Endothelial cell of umbilical vein (primary cell): ENCODE measurements around the gene BCAR1. TPM values are rescaled to one million over a fixed set of nuclear protein-coding genes. Genes with fewer than 3 reads are reported as not detected.

Source experiments
- BruUV-seq: library from RNA; stranded (reverse); fragments of 400-500 nt; replicated peaks from 2 replicates; lab custom pipeline; 2021; lab: Mats Ljungman, UMichigan
- CTCF ChIA-PET: fragments of 300-600, 350-600 bp; sonication (Branson Sonifier 250); formaldehyde crosslinking; loops from one replicate; lab custom pipeline; 2021; ENCODE audit warnings: antibody characterized with exemption, inconsistent platforms; lab: Charles Lee
- POLR2A ChIA-PET: fragments of 300-600, 350-600 bp; sonication (Branson Sonifier 250); formaldehyde crosslinking; loops from one replicate; lab custom pipeline; 2021; ENCODE audit warnings: antibody characterized with exemption, inconsistent platforms; lab: Charles Lee
- DNase-seq: peaks from one replicate; pipeline ENCODE4 v3.0.0-alpha.2; 2011; ENCODE audit warnings: low read depth, low spot score
- FAIRE-seq: peaks from 2 replicates; lab custom pipeline; 2011; peaks lifted over from hg19 to GRCh38; lab: Jason Lieb, UNC
- H2AFZ ChIP-seq: 2 replicates; pipeline ENCODE4 v1.6.0; 2012; ENCODE audit warnings: low read depth, low read length, control low read depth, inconsistent platforms
- H3K27ac ChIP-seq: 2 replicates; pipeline ENCODE4 v1.5.1; 2011; ENCODE audit warnings: low read depth, mild to moderate bottlenecking, control low read depth, low read length, moderate library complexity; ENCODE audit not compliant: insufficient read depth
- H3K27me3 ChIP-seq, 2 experiments: 2 replicates each; pipeline versions ENCODE4 v1.6.0 to v1.6.1; 2011; ENCODE audit warnings: low read length in 2 of 2, mixed read lengths in 1 of 2; ENCODE audit not compliant: control insufficient read depth in 2 of 2, insufficient read depth in 2 of 2
- H3K36me3 ChIP-seq, 2 experiments: 2 replicates in 1 of 2; 3 replicates in 1 of 2; pipeline ENCODE4 v1.5.1; 2011; ENCODE audit warnings: low read length in 2 of 2, mild to moderate bottlenecking in 1 of 2, moderate library complexity in 1 of 2; ENCODE audit not compliant: control insufficient read depth in 2 of 2, insufficient read depth in 2 of 2; ENCODE audit errors: extremely low read depth in 1 of 2
- H3K4me1 ChIP-seq: 3 replicates; pipeline ENCODE4 v1.5.1; 2011; ENCODE audit warnings: mild to moderate bottlenecking, low read length; ENCODE audit not compliant: control insufficient read depth, insufficient read depth; ENCODE audit errors: extremely low read depth
- H3K4me2 ChIP-seq: 2 replicates; pipeline ENCODE4 v1.6.1; 2011; ENCODE audit warnings: low read length, control low read depth, mixed read lengths; ENCODE audit not compliant: insufficient read depth
- H3K4me3 ChIP-seq, 3 experiments: fragments of 200-600 bp in 1 of 3; sonication (generic), shearing (Covaris generic) in 1 of 3; replicated peaks in 1 of 3; 2 replicates each; pipeline ENCODE4 v1.5.1; 2011 to 2016; ENCODE audit warnings: control low read depth in 3 of 3, low read length in 3 of 3, mild to moderate bottlenecking in 2 of 3, inconsistent platforms in 1 of 3, low read depth in 1 of 3, moderate library complexity in 1 of 3; ENCODE audit not compliant: insufficient read depth in 1 of 3
- H3K79me2 ChIP-seq: 2 replicates; pipeline ENCODE4 v1.6.0; 2012; ENCODE audit warnings: low read length, inconsistent platforms; ENCODE audit not compliant: control insufficient read depth, insufficient read depth
- H3K9ac ChIP-seq: replicated peaks from 2 replicates; pipeline ENCODE3; 2011; ENCODE audit warnings: low read length, control low read depth; ENCODE audit not compliant: insufficient read depth; ENCODE audit errors: extremely low read depth
- H3K9me1 ChIP-seq: replicated peaks from 3 replicates; pipeline ENCODE4 v1.6.0; 2011; ENCODE audit warnings: mild to moderate bottlenecking, low read length; ENCODE audit not compliant: control insufficient read depth, insufficient read depth; ENCODE audit errors: extremely low read depth
- H3K9me3 ChIP-seq: replicated peaks from 2 replicates; pipeline ENCODE4 v1.5.1; 2012; ENCODE audit warnings: low read length, inconsistent platforms; ENCODE audit not compliant: control insufficient read depth, insufficient read depth
- H4K20me1 ChIP-seq: replicated peaks from 2 replicates; pipeline ENCODE3; 2011; ENCODE audit warnings: mild to moderate bottlenecking, low read length; ENCODE audit not compliant: control insufficient read depth, insufficient read depth; ENCODE audit errors: extremely low read depth
- JUN ChIP-seq: IDR thresholded peaks from 2 replicates; pipeline ENCODE4 v1.6.1; 2011; ENCODE audit warnings: borderline replicate concordance, low read depth; ENCODE audit not compliant: insufficient read length, insufficient read depth
- POLR2AphosphoS5 ChIP-seq: IDR thresholded peaks from 2 replicates; pipeline ENCODE4 v1.6.1; 2012; ENCODE audit warnings: low read depth, mild to moderate bottlenecking, control low read depth, low read length, moderate library complexity; ENCODE audit not compliant: insufficient read depth
- dilution Hi-C: fragments of 300-500 bp; cut with MboI; formaldehyde crosslinking; loops from one replicate; pipeline ENCODE4 v1.15.0; 2019; ENCODE audit warnings: low sequenced_read_pairs; ENCODE audit not compliant: extremely low pct_ligation_motif_present
- intact Hi-C: fragments of 100-400 bp; cut with micrococcal nuclease; formaldehyde crosslinking; loops from one replicate; pipeline ENCODE4 v1.10.0; 2022
- polyA plus RNA-seq, 4 experiments: library from polyadenylated mRNA; depleted of rRNA in 3 of 4; stranded (reverse) in 3 of 4; unstranded in 1 of 4; fragments of >200 nt; gene quantifications; 2 replicates each; pipeline versions ENCODE4 v1.2.1 to v1.2.3, GENCODE V29; 2011 to 2012; ENCODE audit warnings: missing spikeins in 1 of 4
- total RNA-seq: library from RNA; stranded (reverse); gene quantifications from 2 replicates; pipeline ENCODE4 v1.2.3, GENCODE V29; 2021
- TF ChIP-seq, protein P1 (sequence below), 2 donors: IDR thresholded peaks; 1 replicate in 1 of 2; 2 replicates in 1 of 2; pipeline ENCODE4 v1.5.1; 2011; ENCODE audit warnings: low read length in 2 of 2, mild to moderate bottlenecking in 2 of 2, moderate library complexity in 2 of 2, control low read depth in 1 of 2, inconsistent platforms in 1 of 2, low read depth in 1 of 2; ENCODE audit not compliant: insufficient read depth in 1 of 2; ENCODE audit errors: extremely low read depth in 1 of 2

Gene BCAR1
- total and polyA plus RNA-seq, 2 donors (not counting 3 experiments of a cell fraction or from before 2014, with no cell fraction given) = 171 to 267 TPM

DNA sequence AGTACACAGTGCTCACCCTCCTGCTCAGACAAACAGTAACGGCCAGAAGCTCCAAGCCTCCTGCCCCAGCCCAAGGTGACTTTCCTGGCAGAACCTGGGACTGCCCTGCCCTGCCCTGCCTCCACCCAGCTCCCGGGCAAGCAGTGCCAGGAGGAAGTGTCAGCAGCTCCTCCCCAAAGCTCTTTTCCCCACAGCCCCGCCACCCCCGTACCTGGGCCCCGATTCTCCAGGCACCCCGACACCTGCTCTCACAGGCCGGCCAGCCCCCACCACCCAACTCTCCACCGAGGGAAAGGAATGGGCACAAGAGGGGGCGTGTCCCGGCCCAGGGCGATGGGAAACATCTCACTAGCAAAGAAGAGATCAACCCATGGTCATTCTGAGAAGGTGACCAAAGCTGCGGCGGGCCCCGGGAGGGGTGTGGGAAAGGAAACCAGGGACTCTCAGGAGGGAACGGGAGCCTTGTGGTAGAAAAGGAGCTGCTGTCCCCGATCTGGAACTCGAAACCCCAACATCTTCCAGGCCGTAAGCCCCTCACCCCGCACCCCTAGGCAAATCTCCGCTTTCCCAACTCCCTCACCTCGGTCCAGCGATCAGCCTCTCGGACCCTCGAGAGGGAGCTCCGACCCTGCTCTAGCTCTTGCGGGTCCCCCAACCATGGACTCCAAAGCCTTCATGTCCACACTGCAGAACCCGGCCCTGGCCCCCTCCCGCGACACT, 1.2 kb downstream of the BCAR1 start:
- BruUV-seq = no TSS peak
- no peaks in the 10 kb centered on the region for H4K20me1 ChIP-seq

DNA sequence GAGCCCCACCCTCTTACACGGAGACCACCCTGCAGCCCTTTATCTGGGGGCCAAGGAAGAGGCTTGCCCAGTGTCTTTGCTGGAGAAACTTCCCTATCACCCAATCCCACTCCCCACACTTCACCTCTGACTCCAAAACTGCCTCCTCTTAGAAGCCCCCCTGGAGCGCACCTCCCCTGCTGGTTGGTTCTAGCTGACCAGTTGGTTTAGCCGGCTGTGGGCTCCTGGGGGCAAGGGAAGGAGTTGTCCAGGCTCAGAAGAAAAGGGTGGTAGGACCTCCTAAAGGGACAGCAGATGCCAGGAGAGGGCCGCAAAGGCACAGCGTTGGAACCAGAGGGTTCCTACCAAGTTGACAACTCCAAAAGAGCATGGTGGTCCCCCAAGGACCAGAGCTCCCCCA, 2.0 kb downstream of the BCAR1 start:
- Histone ChIP-seq H3K4me3 (peak overlapping the region; percentile 50 to 83 (median 80)), H3K9ac (peak overlapping the region; percentile 87), H4K20me1 (no peaks in the 10 kb centered on the region), H3K27ac (peak overlapping the region; percentile 92), H3K4me2 (peak overlapping the region; percentile 76), H2AFZ (no peak overlapping the region), H3K36me3 (peaks cover 0 to 3% of the 10 kb centered on the region in 2 experiments), H3K27me3 (no peaks in the 10 kb centered on the region), H3K4me1 (peaks cover 78% of the 10 kb centered on the region), H3K9me3 (no peaks in the 10 kb centered on the region), H3K9me1 (no peaks in the 10 kb centered on the region), H3K79me2 (peaks cover 91% of the 10 kb centered on the region)
- dilution Hi-C loops = no loop called here
- POLR2A ChIA-PET = no interaction called here
- BruUV-seq = no TSS peak
- TF ChIP-seq, protein P1, sequence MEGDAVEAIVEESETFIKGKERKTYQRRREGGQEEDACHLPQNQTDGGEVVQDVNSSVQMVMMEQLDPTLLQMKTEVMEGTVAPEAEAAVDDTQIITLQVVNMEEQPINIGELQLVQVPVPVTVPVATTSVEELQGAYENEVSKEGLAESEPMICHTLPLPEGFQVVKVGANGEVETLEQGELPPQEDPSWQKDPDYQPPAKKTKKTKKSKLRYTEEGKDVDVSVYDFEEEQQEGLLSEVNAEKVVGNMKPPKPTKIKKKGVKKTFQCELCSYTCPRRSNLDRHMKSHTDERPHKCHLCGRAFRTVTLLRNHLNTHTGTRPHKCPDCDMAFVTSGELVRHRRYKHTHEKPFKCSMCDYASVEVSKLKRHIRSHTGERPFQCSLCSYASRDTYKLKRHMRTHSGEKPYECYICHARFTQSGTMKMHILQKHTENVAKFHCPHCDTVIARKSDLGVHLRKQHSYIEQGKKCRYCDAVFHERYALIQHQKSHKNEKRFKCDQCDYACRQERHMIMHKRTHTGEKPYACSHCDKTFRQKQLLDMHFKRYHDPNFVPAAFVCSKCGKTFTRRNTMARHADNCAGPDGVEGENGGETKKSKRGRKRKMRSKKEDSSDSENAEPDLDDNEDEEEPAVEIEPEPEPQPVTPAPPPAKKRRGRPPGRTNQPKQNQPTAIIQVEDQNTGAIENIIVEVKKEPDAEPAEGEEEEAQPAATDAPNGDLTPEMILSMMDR (IDR thresholded peaks at IDR 0.05; ENCODE audit: extremely low read depth in 1 of 2, insufficient read depth in 1 of 2, low read depth in 1 of 2, low read length in 2 of 2) = peak in 1 of 2 donors; percentile 6
- TF ChIP-seq POLR2AphosphoS5 = no peak
- intact Hi-C loops = no loop called here
- DNase-seq (no peak), FAIRE-seq (peak; percentile 63)
- CTCF ChIA-PET = interaction anchor here (0.9 to 8.4 kb wide), 9 partner anchors 13 to 155 kb away, joined by 3 to 48 read pairs (median 4); no protein-coding TSS in a partner anchor

More for the DNA sequence above, 1.2 kb downstream of the BCAR1 start:
- ChIA-PET CTCF (interaction anchor here (0.9 to 8.4 kb wide), 12 partner anchors 10 to 154 kb away, joined by 3 to 48 read pairs (median 4); no protein-coding TSS in a partner anchor), POLR2A (interaction anchor here (0.6 to 1.0 kb wide), 3 partner anchors 14 to 130 kb away, joined by 3 to 6 read pairs (median 4); no protein-coding TSS in a partner anchor)
- FAIRE-seq = no peak
- peak overlapping the region; percentile 92 for H3K27ac ChIP-seq
- no peak for DNase-seq
- H3K9me3 ChIP-seq = no peaks in the 10 kb centered on the region
- H3K9me1 ChIP-seq = no peaks in the 10 kb centered on the region
- peaks cover 0 to 3% of the 10 kb centered on the region in 2 experiments for H3K36me3 ChIP-seq
- TF ChIP-seq POLR2AphosphoS5 = peak; percentile 60
- no peak for TF ChIP-seq JUN
- intact Hi-C loops (loop anchor here (1.0 to 5.0 kb wide), 3 partner anchors 15 to 212 kb away; partner anchors contain the start of gene TMEM170A), dilution Hi-C loops (no loop called here)
- no peaks in the 10 kb centered on the region for H3K27me3 ChIP-seq
- peak overlapping the region; percentile 76 for H3K4me2 ChIP-seq
- H3K79me2 ChIP-seq = peaks cover 93% of the 10 kb centered on the region
- H2AFZ ChIP-seq = no peak overlapping the region
- H3K9ac ChIP-seq = peak overlapping the region; percentile 87
- peaks cover 80% of the 10 kb centered on the region for H3K4me1 ChIP-seq
- peak overlapping the region; percentile 50 to 83 (median 80) for H3K4me3 ChIP-seq
